Astrocyte of the spinal cord (primary cell): ENCODE results near the gene BMPR1A.
"Not testable (repeated sequence)": the region's sequence is repeated elsewhere in the genome, so short reads cannot be mapped to it uniquely, and the experiment has no call there.

ENCODE experiments used
- DNase-seq: peaks from one replicate; pipeline ENCODE4 v3.0.0; 2011; ENCODE audit warnings: low read depth, low spot score
- H3K4me3 ChIP-seq: 2 replicates; pipeline ENCODE4 v1.5.1; 2011; ENCODE audit warnings: low read depth, mild to moderate bottlenecking, low read length, moderate library complexity
- CTCF ChIP-seq: IDR thresholded peaks from 2 replicates; pipeline ENCODE4 v1.5.1; 2012; ENCODE audit warnings: low read depth, mild to moderate bottlenecking, low read length, inconsistent platforms
- in situ Hi-C: cut with HindIII; loops from 2 replicates; pipeline ENCODE4 v1.10.0; 2017; ENCODE audit warnings: low sequenced_read_pairs

The BMPR1A gene

GRCh38 chr10:86937502-86938154 lies 181.2 kb downstream of the BMPR1A start:
- in situ Hi-C loops: no loop called here
- no peak for TF ChIP-seq CTCF
- no peak overlapping the region for H3K4me3 ChIP-seq
- DNase-seq: no peak

GRCh38 chr10:86938260-86938659 lies 181.8 kb downstream of the BMPR1A start:
- H3K4me3 ChIP-seq: no peak overlapping the region
- no peak for DNase-seq
- no peak for TF ChIP-seq CTCF
- in situ Hi-C loops: no loop called here

GRCh38 chr10:86940076-86940475 lies 183.7 kb downstream of the BMPR1A start:
- H3K4me3 ChIP-seq, DNase-seq, in situ Hi-C loops: not testable (repeated sequence)

GRCh38 chr10:86940677-86941076 lies 184.3 kb downstream of the BMPR1A start:
- in situ Hi-C loops: no loop called here
- no peak overlapping the region for H3K4me3 ChIP-seq
- DNase-seq: no peak
- no peak for TF ChIP-seq CTCF

GRCh38 chr10:86941426-86941825 lies 185.0 kb downstream of the BMPR1A start:
- TF ChIP-seq CTCF: no peak
- in situ Hi-C loops: no loop called here
- H3K4me3 ChIP-seq: no peak overlapping the region
- no peak for DNase-seq

GRCh38 chr10:86941991-86942421 lies 185.6 kb downstream of the BMPR1A start:
- in situ Hi-C loops: no loop called here
- no peak for TF ChIP-seq CTCF
- no peak for DNase-seq
- no peak overlapping the region for H3K4me3 ChIP-seq

- no peak for DNase-seq
- in situ Hi-C loops: no loop called here
- no peak for TF ChIP-seq CTCF
- no peak overlapping the region for H3K4me3 ChIP-seq
Measured at GRCh38 chr10:86942441-86943315, 186.3 kb downstream of the BMPR1A start.
